GM12878 (cell line): ENCODE results near the gene CCL15. TPM values are rescaled to one million over a fixed set of nuclear protein-coding genes. Genes with fewer than 3 reads are reported as not detected.
A peak's percentile ranks its signal among the peaks of the same experiment; 100 is the strongest.

Source experiments
- CBFB ChIP-seq: IDR thresholded peaks from 2 replicates; pipeline ENCODE4 v1.6.1; 2016; ENCODE audit warnings: antibody characterized with exemption, low read depth
- CUX1 ChIP-seq: IDR thresholded peaks from 2 replicates; pipeline ENCODE4 v1.6.1; 2012; ENCODE audit warnings: improper control_type of control experiment, low read depth, low read length; ENCODE audit not compliant: insufficient replicate concordance
- EGR1 ChIP-seq, 2 experiments: IDR thresholded peaks; 1 replicate in 1 of 2; 2 replicates in 1 of 2; pipeline ENCODE4 v1.6.1; 2011 to 2012; ENCODE audit warnings: low read depth in 2 of 2, low read length in 2 of 2, borderline replicate concordance in 1 of 2, mild to moderate bottlenecking in 1 of 2, moderate library complexity in 1 of 2
- ESRRA ChIP-seq: IDR thresholded peaks from 2 replicates; pipeline ENCODE4 v1.6.1; 2012; ENCODE audit warnings: mild to moderate bottlenecking, low read length, improper control_type of control experiment
- EZH2 ChIP-seq: IDR thresholded peaks from 2 replicates; pipeline ENCODE4 v1.6.1; 2012; ENCODE audit warnings: low read depth, mild to moderate bottlenecking, control low read depth, inconsistent platforms, low read length, borderline replicate concordance; ENCODE audit not compliant: control insufficient read depth
- FOXM1 ChIP-seq: IDR thresholded peaks from 2 replicates; pipeline ENCODE4 v1.6.1; 2012; ENCODE audit warnings: low read depth, mild to moderate bottlenecking, inconsistent platforms, low read length, moderate library complexity
- GATAD2B ChIP-seq: fragments of 450-650 bp; conservative IDR thresholded peaks from 2 replicates; pipeline ENCODE4 v1.6.1; 2017; ENCODE audit warnings: low read depth, mild to moderate bottlenecking, moderate library complexity
- HDGF ChIP-seq: fragments of 450-650 bp; IDR thresholded peaks from 2 replicates; pipeline ENCODE4 v1.6.1; 2016; ENCODE audit warnings: antibody characterized with exemption
- JUND ChIP-seq: IDR thresholded peaks from 2 replicates; pipeline ENCODE4 v1.6.1; 2012; ENCODE audit warnings: low read depth, mild to moderate bottlenecking, low read length, improper control_type of control experiment, moderate library complexity
- KAT2A ChIP-seq: conservative IDR thresholded peaks from 2 replicates; pipeline ENCODE4 v1.6.1; 2011; ENCODE audit warnings: low read depth, low read length; ENCODE audit not compliant: control insufficient read depth
- MTA2 ChIP-seq: fragments of 450-650 bp; IDR thresholded peaks from 2 replicates; pipeline ENCODE4 v1.6.1; 2016; ENCODE audit warnings: low read depth, mild to moderate bottlenecking, moderate library complexity
- NR2C2 ChIP-seq: IDR thresholded peaks from 2 replicates; pipeline ENCODE4 v1.6.1; 2011; ENCODE audit warnings: borderline replicate concordance, low read depth; ENCODE audit not compliant: control insufficient read depth, insufficient read length
- NR2F1 ChIP-seq: fragments of 450-650 bp; conservative IDR thresholded peaks from 2 replicates; pipeline ENCODE4 v1.6.1; 2017; ENCODE audit warnings: mild to moderate bottlenecking
- RAD21 ChIP-seq: IDR thresholded peaks from 2 replicates; pipeline ENCODE4 v1.6.1; 2011; ENCODE audit warnings: mild to moderate bottlenecking, low read depth, low read length, moderate library complexity; ENCODE audit not compliant: insufficient read depth
- RAD51 ChIP-seq: fragments of 450-650 bp; IDR thresholded peaks from 2 replicates; pipeline ENCODE4 v1.6.1; 2016; ENCODE audit warnings: moderate library complexity, mild to moderate bottlenecking, inconsistent platforms
- RCOR1 ChIP-seq: conservative IDR thresholded peaks from 2 replicates; pipeline ENCODE4 v1.6.1; 2012; ENCODE audit warnings: low read depth, low read length, improper control_type of control experiment
- SIN3A ChIP-seq: IDR thresholded peaks from 2 replicates; pipeline ENCODE4 v1.6.1; 2012; ENCODE audit warnings: low read depth, low read length, improper control_type of control experiment
- SMARCA5 ChIP-seq: fragments of 450-650 bp; IDR thresholded peaks from 2 replicates; pipeline ENCODE4 v1.6.1; 2017; ENCODE audit warnings: mild to moderate bottlenecking
- SP1 ChIP-seq: IDR thresholded peaks from one replicate; pipeline ENCODE4 v1.6.1; 2011; ENCODE audit warnings: low read depth, low read length
- SREBF1 ChIP-seq: IDR thresholded peaks from 2 replicates; pipeline ENCODE4 v1.6.1; 2012; ENCODE audit warnings: mild to moderate bottlenecking, low read length
- TARDBP ChIP-seq: IDR thresholded peaks from 2 replicates; pipeline ENCODE4 v1.6.1; 2016; ENCODE audit warnings: borderline replicate concordance
- TBL1XR1 ChIP-seq: IDR thresholded peaks from 2 replicates; pipeline ENCODE4 v1.6.1; 2012; ENCODE audit warnings: low read depth, low read length, improper control_type of control experiment
- ZNF207 ChIP-seq: fragments of 450-650 bp; IDR thresholded peaks from 2 replicates; pipeline ENCODE4 v1.6.1; 2014; ENCODE audit warnings: antibody characterized with exemption, mild to moderate bottlenecking, borderline replicate concordance
- polyA plus RNA-seq, 11 experiments: library from polyadenylated mRNA; depleted of rRNA in 4 of 11; unstranded in 6 of 11; stranded (reverse) in 5 of 11; fragments of >200 nt; fragmentation: Nextera tagmentation in 4 of 11; fragmentation: Illumina TruSeq in 1 of 11; extraction: Ambion mirVana in 4 of 11; extraction: Trizol in 1 of 11; gene quantifications; 1 replicate in 1 of 11; 2 replicates in 10 of 11; pipeline versions ENCODE4 v1.2.1 to v1.2.3, GENCODE V29; 2011 to 2016; ENCODE audit warnings: inconsistent platforms in 2 of 11, missing spikeins in 2 of 11, low read depth in 1 of 11
- total RNA-seq, 4 experiments: library from RNA; depleted of rRNA in 3 of 4; stranded (reverse); fragments of >200 nt in 3 of 4; fragmentation: Illumina TruSeq in 1 of 4; extraction: Trizol in 1 of 4; gene quantifications; 2 replicates each; pipeline versions ENCODE4 v1.2.1 to v1.2.3, GENCODE V29; 2013 to 2021
- TF ChIP-seq, protein P1 (sequence below): fragments of 450-650 bp; IDR thresholded peaks from 2 replicates; pipeline ENCODE4 v1.6.1; 2018; ENCODE audit warnings: borderline replicate concordance, mild to moderate bottlenecking; ENCODE audit not compliant: partially characterized antibody
- TF ChIP-seq, protein P2 (sequence below): fragments of 450-650 bp; IDR thresholded peaks from 2 replicates; pipeline ENCODE4 v1.6.1; 2017; ENCODE audit warnings: low read depth, mild to moderate bottlenecking, moderate library complexity

Gene CCL15
- total and polyA plus RNA-seq, 10 of the 15 experiments (the other 5 are each of a cell fraction or from before 2014, with no cell fraction given), result 0.12 TPM; not detected in 9

DNA sequence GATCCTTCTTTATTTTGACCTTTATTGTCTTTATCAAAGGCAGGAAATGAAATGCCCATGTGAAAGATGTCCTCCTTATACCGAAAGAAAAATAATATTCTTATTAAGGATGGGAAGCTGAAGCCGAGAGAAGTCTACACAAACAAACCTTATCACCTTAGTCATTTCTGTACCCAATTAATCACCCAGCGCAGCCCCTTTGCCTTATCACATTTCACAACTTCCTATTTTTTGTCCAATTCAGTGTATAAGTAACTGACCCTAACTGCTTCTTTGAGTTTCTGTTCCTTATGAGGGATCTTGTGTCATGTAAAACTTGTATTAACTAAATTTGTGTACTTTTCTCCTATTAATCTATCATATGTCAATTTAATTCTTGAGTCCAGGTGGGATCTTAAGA is 32.8 kb upstream of the CCL15 start (continued):
- TF ChIP-seq SMARCA5 (no peak), RCOR1 (no peak), CUX1 (no peak), SIN3A (no peak), EGR1 (IDR thresholded peaks at IDR 0.05; ENCODE audit: borderline replicate concordance in 1 of 2, low read depth in 2 of 2, low read length in 2 of 2) (no peak), RAD21 (no peak), JUND (peak; percentile 86), ZNF207 (no peak), EZH2 (no peak), TBL1XR1 (peak; percentile 72; the same call in 1 of the 2 replicates), RAD51 (peak; percentile 48; the same call in 1 of the 2 replicates), GATAD2B (peak; percentile 77), SREBF1 (no peak), NR2C2 (no peak), SP1 (no peak), MTA2 (peak; percentile 100), HDGF (no peak), FOXM1 (no peak), NR2F1 (peak; percentile 97), CBFB (no peak), TARDBP (no peak), KAT2A (no peak), ESRRA (no peak)
- TF ChIP-seq, protein P1, sequence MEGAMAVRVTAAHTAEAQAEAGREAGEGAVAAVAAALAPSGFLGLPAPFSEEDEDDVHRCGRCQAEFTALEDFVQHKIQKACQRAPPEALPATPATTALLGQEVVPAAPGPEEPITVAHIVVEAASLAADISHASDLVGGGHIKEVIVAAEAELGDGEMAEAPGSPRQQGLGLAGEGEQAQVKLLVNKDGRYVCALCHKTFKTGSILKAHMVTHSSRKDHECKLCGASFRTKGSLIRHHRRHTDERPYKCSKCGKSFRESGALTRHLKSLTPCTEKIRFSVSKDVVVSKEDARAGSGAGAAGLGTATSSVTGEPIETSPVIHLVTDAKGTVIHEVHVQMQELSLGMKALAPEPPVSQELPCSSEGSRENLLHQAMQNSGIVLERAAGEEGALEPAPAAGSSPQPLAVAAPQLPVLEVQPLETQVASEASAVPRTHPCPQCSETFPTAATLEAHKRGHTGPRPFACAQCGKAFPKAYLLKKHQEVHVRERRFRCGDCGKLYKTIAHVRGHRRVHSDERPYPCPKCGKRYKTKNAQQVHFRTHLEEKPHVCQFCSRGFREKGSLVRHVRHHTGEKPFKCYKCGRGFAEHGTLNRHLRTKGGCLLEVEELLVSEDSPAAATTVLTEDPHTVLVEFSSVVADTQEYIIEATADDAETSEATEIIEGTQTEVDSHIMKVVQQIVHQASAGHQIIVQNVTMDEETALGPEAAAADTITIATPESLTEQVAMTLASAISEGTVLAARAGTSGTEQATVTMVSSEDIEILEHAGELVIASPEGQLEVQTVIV, result no peak
- TF ChIP-seq, protein P2, sequence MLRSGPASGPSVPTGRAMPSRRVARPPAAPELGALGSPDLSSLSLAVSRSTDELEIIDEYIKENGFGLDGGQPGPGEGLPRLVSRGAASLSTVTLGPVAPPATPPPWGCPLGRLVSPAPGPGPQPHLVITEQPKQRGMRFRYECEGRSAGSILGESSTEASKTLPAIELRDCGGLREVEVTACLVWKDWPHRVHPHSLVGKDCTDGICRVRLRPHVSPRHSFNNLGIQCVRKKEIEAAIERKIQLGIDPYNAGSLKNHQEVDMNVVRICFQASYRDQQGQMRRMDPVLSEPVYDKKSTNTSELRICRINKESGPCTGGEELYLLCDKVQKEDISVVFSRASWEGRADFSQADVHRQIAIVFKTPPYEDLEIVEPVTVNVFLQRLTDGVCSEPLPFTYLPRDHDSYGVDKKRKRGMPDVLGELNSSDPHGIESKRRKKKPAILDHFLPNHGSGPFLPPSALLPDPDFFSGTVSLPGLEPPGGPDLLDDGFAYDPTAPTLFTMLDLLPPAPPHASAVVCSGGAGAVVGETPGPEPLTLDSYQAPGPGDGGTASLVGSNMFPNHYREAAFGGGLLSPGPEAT, result peak; percentile 90
